CD8-positive, alpha-beta memory T cell (primary cell): ENCODE measurements around the gene PRKRA. TPM values are rescaled to one million over a fixed set of nuclear protein-coding genes. Genes with fewer than 3 reads are reported as not detected.

ENCODE experiments used
- CTCF ChIA-PET: fragments of 350-600 bp; sonication (Branson Sonifier 250); formaldehyde crosslinking; loops from one replicate; lab custom pipeline; 2021; ENCODE audit warnings: antibody characterized with exemption; lab: Charles Lee
- POLR2A ChIA-PET: fragments of 350-600 bp; sonication (Branson Sonifier 250); formaldehyde crosslinking; loops from one replicate; lab custom pipeline; 2021; ENCODE audit warnings: antibody characterized with exemption; lab: Charles Lee
- DNase-seq, 5 donors: peaks; one replicate each; pipeline versions ENCODE4 v3.0.0 to v3.0.0-alpha.2; 2020 to 2022; ENCODE audit warnings: mixed read lengths in 1 of 5
- H3K27ac ChIP-seq: one replicate; pipeline ENCODE4 v1.7.0; 2013; ENCODE audit warnings: low read depth, mild to moderate bottlenecking, low read length, moderate library complexity
- H3K27me3 ChIP-seq: 2 replicates; pipeline ENCODE4 v1.7.0; 2013; ENCODE audit warnings: low read length, mild to moderate bottlenecking; ENCODE audit not compliant: insufficient read depth, poor library complexity, severe bottlenecking
- H3K36me3 ChIP-seq: 2 replicates; pipeline ENCODE4 v1.7.0; 2013; ENCODE audit warnings: mild to moderate bottlenecking, low read length, moderate library complexity; ENCODE audit not compliant: insufficient read depth
- H3K4me1 ChIP-seq: 2 replicates; pipeline ENCODE4 v1.7.0; 2013; ENCODE audit warnings: mild to moderate bottlenecking, low read length, moderate library complexity; ENCODE audit not compliant: insufficient read depth
- H3K4me3 ChIP-seq: 2 replicates; pipeline ENCODE4 v1.7.0; 2013; ENCODE audit warnings: mild to moderate bottlenecking, low read length
- H3K9me3 ChIP-seq: 2 replicates; pipeline ENCODE4 v1.7.0; 2013; ENCODE audit warnings: mild to moderate bottlenecking, low read length
- H3K27ac Mint-ChIP-seq, 8 donors: one replicate each; pipeline ENCODE4 v1.8.0; 2020 to 2021; ENCODE audit warnings: mixed read lengths in 8 of 8, mild to moderate bottlenecking in 6 of 8, inconsistent platforms in 3 of 8, moderate library complexity in 3 of 8
- H3K27me3 Mint-ChIP-seq, 2 donors: one replicate each; pipeline ENCODE4 v1.8.0; 2020 to 2021; ENCODE audit warnings: mixed read lengths in 2 of 2, mild to moderate bottlenecking in 1 of 2, moderate library complexity in 1 of 2
- H3K36me3 Mint-ChIP-seq, 3 donors: one replicate each; pipeline ENCODE4 v1.8.0; 2020 to 2021; ENCODE audit warnings: mixed read lengths in 3 of 3, inconsistent platforms in 1 of 3, mild to moderate bottlenecking in 1 of 3
- H3K4me1 Mint-ChIP-seq, 3 donors: one replicate each; pipeline ENCODE4 v1.8.0; 2020 to 2021; ENCODE audit warnings: mixed read lengths in 3 of 3, inconsistent platforms in 1 of 3, mild to moderate bottlenecking in 1 of 3
- H3K4me3 Mint-ChIP-seq, 7 donors: one replicate each; pipeline ENCODE4 v1.8.0; 2020 to 2021; ENCODE audit warnings: mixed read lengths in 7 of 7, mild to moderate bottlenecking in 6 of 7, moderate library complexity in 4 of 7, inconsistent platforms in 2 of 7
- H3K9me3 Mint-ChIP-seq, 5 donors: one replicate each; pipeline ENCODE4 v1.8.0; 2020 to 2022; ENCODE audit warnings: mixed read lengths in 5 of 5, mild to moderate bottlenecking in 3 of 5, moderate library complexity in 2 of 5, inconsistent platforms in 1 of 5
- polyA plus RNA-seq: library from polyadenylated mRNA; unstranded; fragments of 300-500 nt; fragmentation: Illumina TruSeq; gene quantifications from one replicate; pipeline ENCODE4 v1.2.3, GENCODE V29; 2021
- total RNA-seq, 2 experiments: library from RNA; stranded (reverse); gene quantifications; one replicate each; pipeline ENCODE4 v1.2.3, GENCODE V29; 2021

PRKRA gene
- total and polyA plus RNA-seq, 3 experiments from 2014 or later, result 48.4 to 58.0 (median 48.5) TPM

- CTCF ChIA-PET, result interaction anchor here (1.1 kb wide), 1 partner anchor 13 kb away, joined by 3 read pairs; no protein-coding TSS in a partner anchor
- H3K36me3 ChIP-seq, result no peaks in the 10 kb centered on the region
- POLR2A ChIA-PET, result no interaction called here
- Mint-ChIP-seq H3K9me3 (no peaks in the 10 kb centered on the region), H3K4me3 (no peak overlapping the region), H3K36me3 (no peaks in the 10 kb centered on the region), H3K27ac (no peak overlapping the region), H3K4me1 (peaks cover 0 to 5% (median 0%) of the 10 kb centered on the region in 3 donors), H3K27me3 (peaks cover 5 to 15% of the 10 kb centered on the region in 2 donors)
- DNase-seq, result no peak
- no peaks in the 10 kb centered on the region for H3K27me3 ChIP-seq
- no peaks in the 10 kb centered on the region for H3K4me1 ChIP-seq
- H3K9me3 ChIP-seq, result no peaks in the 10 kb centered on the region
- no peak overlapping the region for H3K4me3 ChIP-seq
- H3K27ac ChIP-seq, result no peak overlapping the region
These were observed 67.3 kb downstream of the PRKRA start for GRCh38 chr2:178383718-178384117.

Other genes starting within 250 kb of the PRKRA start
- 1 to 10 TPM; 1.5 to 1.9 TPM for gene PJVK, start 203 bp upstream of the PRKRA start, total RNA-seq
- gene PJVK, start 203 bp upstream of the PRKRA start, polyA plus RNA-seq, result not detected
- gene FKBP7, start 27.4 kb upstream of the PRKRA start, total RNA-seq, result 1 to 10 TPM; 3.1 to 3.4 TPM
- 3.8 TPM for gene FKBP7, start 27.4 kb upstream of the PRKRA start, polyA plus RNA-seq
- gene PLEKHA3, start 29.3 kb upstream of the PRKRA start, total RNA-seq, result 10 to 100 TPM; 25.1 to 28.1 TPM
- 34.9 TPM for gene PLEKHA3, start 29.3 kb upstream of the PRKRA start, polyA plus RNA-seq